ENCODE data around the gene KRT6A. TPM values are rescaled to one million over a fixed set of nuclear protein-coding genes. Genes with fewer than 3 reads are reported as not detected.

KRT6A gene
- total RNA-seq, 3 donors from 2014 or later (not counting 1 experiment from before 2014, with no cell fraction given) = not detected

DNA sequence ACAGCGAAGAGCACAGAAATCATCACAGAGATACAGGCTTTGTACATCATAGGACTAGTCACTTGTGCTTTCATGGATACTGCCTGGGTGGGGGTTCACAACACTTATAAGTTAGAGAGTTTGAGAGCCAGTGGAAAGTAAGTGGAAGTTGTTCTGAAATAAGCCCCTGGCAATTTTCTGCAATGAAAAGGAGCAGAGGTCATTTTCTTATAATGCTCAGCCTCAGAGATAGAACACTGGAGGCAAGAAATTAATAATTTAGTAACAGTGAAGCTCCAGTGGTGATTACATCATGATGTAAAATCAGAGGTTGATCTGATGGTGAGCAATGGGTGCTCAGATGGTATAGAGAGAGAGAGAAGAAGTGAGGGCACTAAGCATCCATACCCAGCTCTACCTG, 5.8 kb downstream of the KRT6A start:
- no peaks in the 10 kb centered on the region for H3K4me1 Mint-ChIP-seq
- H3K27me3 Mint-ChIP-seq (ENCODE audit: low read depth in 2 of 2) = peaks cover 54 to 75% of the 10 kb centered on the region in 2 donors
- WGBS (ENCODE audit: insufficient coverage) = 14% methylated on average over 1 of the region's 1 CpG

GRCh38 chr12:52486166-52487105, 6.6 kb downstream of the KRT6A start:
- DNase-seq (no peak), ATAC-seq (no peak)
- Mint-ChIP-seq H3K36me3 (peaks cover 14% of the 10 kb centered on the region), H3K4me1 (no peaks in the 10 kb centered on the region), H3K27ac (no peak overlapping the region), H3K27me3 (ENCODE audit: low read depth in 2 of 2) (peaks cover 46 to 67% of the 10 kb centered on the region in 2 donors), H3K9me3 (peaks cover 6% of the 10 kb centered on the region in 2 donors), H3K4me3 (no peak overlapping the region)
- H3K9me3 ChIP-seq (ENCODE audit: control insufficient read depth, insufficient read depth, low read length) = no peaks in the 10 kb centered on the region
- no peaks in the 10 kb centered on the region for H3K4me1 ChIP-seq (ENCODE audit: control insufficient read depth, insufficient read depth, low read length)
- no peak for TF ChIP-seq CTCF (IDR thresholded peaks at IDR 0.05)
- 91% methylated on average over 5 of the region's 5 CpGs for WGBS (ENCODE audit: insufficient coverage)
- no peaks in the 10 kb centered on the region for H3K36me3 ChIP-seq (ENCODE audit: control insufficient read depth, insufficient read depth, low read length)
- intact Hi-C loops (cut with micrococcal nuclease) = no loop called here
- H3K4me3 ChIP-seq (ENCODE audit: low read length) = no peak overlapping the region
- no peak overlapping the region for H3K27ac ChIP-seq (ENCODE audit: low read length)
- peaks cover 6% of the 10 kb centered on the region for H3K27me3 ChIP-seq (ENCODE audit: control insufficient read depth, insufficient read depth, low read length)

More for the DNA sequence above, 5.8 kb downstream of the KRT6A start:
- Mint-ChIP-seq H3K36me3 (peaks cover 14% of the 10 kb centered on the region), H3K9me3 (peaks cover 6% of the 10 kb centered on the region in 2 donors), H3K4me3 (no peak overlapping the region), H3K27ac (no peak overlapping the region)
- H3K9me3 ChIP-seq (ENCODE audit: control insufficient read depth, insufficient read depth, low read length) = no peaks in the 10 kb centered on the region
- H3K4me3 ChIP-seq (ENCODE audit: low read length) = no peak overlapping the region
- no peak for TF ChIP-seq CTCF (IDR thresholded peaks at IDR 0.05)
- ATAC-seq (no peak), DNase-seq (no peak)
- H3K27me3 ChIP-seq (ENCODE audit: control insufficient read depth, insufficient read depth, low read length) = peaks cover 8% of the 10 kb centered on the region
- intact Hi-C loops (cut with micrococcal nuclease) = no loop called here
- H3K4me1 ChIP-seq (ENCODE audit: control insufficient read depth, insufficient read depth, low read length) = no peaks in the 10 kb centered on the region
- no peak overlapping the region for H3K27ac ChIP-seq (ENCODE audit: low read length)
- H3K36me3 ChIP-seq (ENCODE audit: control insufficient read depth, insufficient read depth, low read length) = no peaks in the 10 kb centered on the region

- no peak overlapping the region for H3K27ac ChIP-seq (ENCODE audit: low read length)
- Mint-ChIP-seq H3K36me3 (peaks cover 8% of the 10 kb centered on the region), H3K4me3 (no peak overlapping the region), H3K9me3 (peaks cover 2 to 3% of the 10 kb centered on the region in 2 donors), H3K4me1 (no peaks in the 10 kb centered on the region), H3K27ac (no peak overlapping the region), H3K27me3 (ENCODE audit: low read depth in 2 of 2) (peaks cover 24 to 31% of the 10 kb centered on the region in 2 donors)
- H3K9me3 ChIP-seq (ENCODE audit: control insufficient read depth, insufficient read depth, low read length) = no peaks in the 10 kb centered on the region
- no peaks in the 10 kb centered on the region for H3K4me1 ChIP-seq (ENCODE audit: control insufficient read depth, insufficient read depth, low read length)
- ATAC-seq = no peak
- no peak for DNase-seq
- intact Hi-C loops (cut with micrococcal nuclease) = no loop called here
- peaks cover 4% of the 10 kb centered on the region for H3K27me3 ChIP-seq (ENCODE audit: control insufficient read depth, insufficient read depth, low read length)
- no peak for TF ChIP-seq CTCF (IDR thresholded peaks at IDR 0.05)
- no peak overlapping the region for H3K4me3 ChIP-seq (ENCODE audit: low read length)
- H3K36me3 ChIP-seq (ENCODE audit: control insufficient read depth, insufficient read depth, low read length) = no peaks in the 10 kb centered on the region
- 57% methylated on average over 3 of the region's 3 CpGs for WGBS (ENCODE audit: insufficient coverage)
Observed at GRCh38 chr12:52480073-52480472, 13.0 kb downstream of the KRT6A start.

All from natural killer cell (primary cell).